GM23338 (cell line): Measurements from ENCODE around the gene DOCK10. TPM values are rescaled to one million over a fixed set of nuclear protein-coding genes. Genes with fewer than 3 reads are reported as not detected.

Experiments
- ATAC-seq: fragments of 200-7000 bp; cut with Tn5 transposase; 3 replicates; pipeline ENCODE4 v1.9.1; 2020
- DNase-seq: peaks from one replicate; pipeline ENCODE4 v3.0.0-alpha.2; 2015; ENCODE audit warnings: low spot score
- H2AFZ ChIP-seq: fragments of 200-600 bp; sonication (generic); 2 replicates; pipeline ENCODE4 v1.8.0; 2016; ENCODE audit warnings: antibody characterized with exemption, mild to moderate bottlenecking, moderate library complexity
- H3F3A ChIP-seq: fragments of 200-600 bp; sonication (generic); replicated peaks from 2 replicates; pipeline ENCODE4 v1.8.0; 2017; ENCODE audit warnings: antibody characterized with exemption, mixed run types, low read depth
- H3K27ac ChIP-seq: fragments of 200-600 bp; sonication (generic); 2 replicates; pipeline ENCODE4 v1.6.1; 2016; ENCODE audit warnings: low read depth
- H3K27me3 ChIP-seq: fragments of 200-600 bp; sonication (generic); 2 replicates; pipeline ENCODE4 v1.8.0; 2016; ENCODE audit warnings: mild to moderate bottlenecking, mixed run types, moderate library complexity; ENCODE audit not compliant: insufficient read depth
- H3K36me3 ChIP-seq: fragments of 200-600 bp; sonication (generic); 2 replicates; pipeline ENCODE4 v1.8.0; 2016; ENCODE audit warnings: mild to moderate bottlenecking; ENCODE audit not compliant: insufficient read depth
- H3K4me1 ChIP-seq: fragments of 200-600 bp; sonication (generic); 2 replicates; pipeline ENCODE4 v1.8.0; 2016; ENCODE audit warnings: mild to moderate bottlenecking, moderate library complexity; ENCODE audit not compliant: insufficient read depth
- H3K4me2 ChIP-seq: fragments of 200-600 bp; sonication (generic); 2 replicates; pipeline ENCODE4 v1.7.1; 2017; ENCODE audit warnings: mixed run types
- H3K4me3 ChIP-seq: fragments of 200-600 bp; sonication (generic); 2 replicates; pipeline ENCODE4 v1.6.1; 2016; ENCODE audit warnings: mixed run types
- H3K79me2 ChIP-seq: fragments of 200-600 bp; sonication (generic); replicated peaks from 2 replicates; pipeline ENCODE4 v1.8.0; 2017; ENCODE audit warnings: mild to moderate bottlenecking; ENCODE audit not compliant: insufficient read depth
- H3K9me2 ChIP-seq: fragments of 200-600 bp; sonication (generic); 2 replicates; pipeline ENCODE4 v1.8.0; 2017; ENCODE audit not compliant: insufficient read depth
- H4K20me1 ChIP-seq: fragments of 200-600 bp; sonication (generic); replicated peaks from 2 replicates; pipeline ENCODE4 v1.8.0; 2017; ENCODE audit warnings: mild to moderate bottlenecking; ENCODE audit not compliant: insufficient read depth
- H3K27ac Mint-ChIP-seq: 2 replicates; pipeline ENCODE4 v1.8.0; 2020; ENCODE audit warnings: inconsistent platforms, mild to moderate bottlenecking, moderate library complexity, mixed read lengths
- H3K27me3 Mint-ChIP-seq: 3 replicates; pipeline ENCODE4 v1.8.0; 2022; ENCODE audit warnings: low read depth, mild to moderate bottlenecking, moderate library complexity, mixed read lengths, inconsistent platforms; ENCODE audit not compliant: insufficient read depth, poor library complexity
- H3K36me3 Mint-ChIP-seq: 3 replicates; pipeline ENCODE4 v1.8.0; 2021; ENCODE audit warnings: low read depth, mild to moderate bottlenecking, inconsistent platforms, moderate library complexity, mixed read lengths
- H3K4me1 Mint-ChIP-seq: 3 replicates; pipeline ENCODE4 v1.8.0; 2020; ENCODE audit warnings: mild to moderate bottlenecking, inconsistent platforms, mixed read lengths
- H3K4me3 Mint-ChIP-seq: 3 replicates; pipeline ENCODE4 v1.8.0; 2021; ENCODE audit warnings: moderate library complexity, mild to moderate bottlenecking, inconsistent platforms, mixed read lengths
- H3K9me3 Mint-ChIP-seq: 3 replicates; pipeline ENCODE4 v1.8.0; 2020; ENCODE audit warnings: moderate library complexity, mild to moderate bottlenecking, inconsistent platforms, mixed read lengths
- JUNB ChIP-seq: IDR thresholded peaks from one replicate; pipeline ENCODE4 v1.6.1; 2016; ENCODE audit warnings: antibody characterized with exemption; ENCODE audit not compliant: unreplicated experiment
- NANOG ChIP-seq: IDR thresholded peaks from 2 replicates; pipeline ENCODE4 v1.6.1; 2016; ENCODE audit warnings: antibody characterized with exemption, borderline replicate concordance
- POLR2AphosphoS5 ChIP-seq: IDR thresholded peaks from 2 replicates; pipeline ENCODE4 v1.6.1; 2016; ENCODE audit warnings: antibody characterized with exemption, low read depth
- STAT1 ChIP-seq: IDR thresholded peaks from one replicate; pipeline ENCODE4 v1.6.1; 2016; ENCODE audit warnings: antibody characterized with exemption; ENCODE audit not compliant: unreplicated experiment
- ZNF114 ChIP-seq: fragments of 250-450 bp; sonication (Bioruptor Pico); IDR thresholded peaks from 2 replicates; pipeline ENCODE4 v1.5.0; 2020; ENCODE audit warnings: mild to moderate bottlenecking, moderate library complexity
- ZNF331 ChIP-seq: fragments of 250-450 bp; sonication (Bioruptor Pico); IDR thresholded peaks from 2 replicates; pipeline ENCODE4 v1.5.0; 2020; ENCODE audit warnings: low read depth, mild to moderate bottlenecking, moderate library complexity
- polyA plus RNA-seq: library from polyadenylated mRNA; unstranded; fragments of >200 nt; fragmentation: Nextera tagmentation; extraction: Ambion mirVana; gene quantifications from 2 replicates; pipeline ENCODE4 v1.2.1, GENCODE V29; 2016
- total RNA-seq: library from RNA; depleted of rRNA; stranded (reverse); fragments of >200 nt; shearing (Covaris generic); gene quantifications from 2 replicates; pipeline ENCODE4 v1.2.3, GENCODE V29; 2014
- TF ChIP-seq, protein P1 (sequence below): fragments of 250-450 bp; sonication (Bioruptor Pico); IDR thresholded peaks from 2 replicates; pipeline ENCODE4 v1.5.0; 2020; ENCODE audit warnings: mild to moderate bottlenecking, moderate library complexity

Gene DOCK10
- total and polyA plus RNA-seq, 2 experiments from 2014 or later: 1.0 to 1.7 TPM

DNA sequence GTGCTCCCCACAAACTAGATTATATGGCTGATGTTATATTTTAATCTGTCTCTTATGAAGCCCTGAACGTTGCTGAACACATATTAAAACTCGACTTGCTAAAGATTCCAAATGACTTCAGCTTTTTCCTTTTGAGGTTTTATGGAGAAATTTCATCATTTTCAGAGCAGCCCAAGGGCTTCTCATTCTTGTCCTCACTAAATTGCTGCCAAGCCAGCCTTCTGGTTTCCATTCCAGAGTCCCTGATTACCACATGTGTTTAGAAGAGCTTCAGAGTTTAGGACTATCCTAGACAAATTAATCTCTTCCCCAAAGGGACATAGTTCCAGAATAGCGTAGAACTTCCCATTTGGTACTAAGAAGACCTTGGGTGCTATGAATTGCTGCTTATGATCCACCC, 248.3 kb downstream of the DOCK10 start (continued):
- TF ChIP-seq NANOG: no peak
- no peak for TF ChIP-seq STAT1
- TF ChIP-seq POLR2AphosphoS5: no peak
- no peak for TF ChIP-seq JUNB

DNA sequence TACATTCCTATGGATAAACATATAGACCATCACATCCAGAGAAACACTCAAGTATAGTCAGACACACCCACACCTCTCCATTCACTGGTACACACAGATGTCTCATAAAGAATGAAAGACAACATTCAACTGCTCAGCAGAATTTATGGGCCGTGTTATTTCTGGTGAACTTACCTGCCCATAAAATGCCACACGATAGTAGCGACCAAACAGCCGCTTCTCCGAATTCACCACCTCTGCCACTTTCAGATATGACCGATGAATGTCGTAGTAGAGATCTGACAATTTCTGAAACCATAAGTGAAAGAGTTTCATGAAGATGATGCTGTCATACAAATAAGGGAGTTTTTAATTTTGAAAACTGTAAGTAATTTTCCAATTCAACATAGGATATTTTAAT, 255.4 kb downstream of the DOCK10 start:
- Histone ChIP-seq H3K4me3 (no peak overlapping the region), H3K4me1 (no peaks in the 10 kb centered on the region), H3K27ac (no peak overlapping the region), H3K36me3 (no peaks in the 10 kb centered on the region), H4K20me1 (no peaks in the 10 kb centered on the region), H2AFZ (no peak overlapping the region), H3K4me2 (no peak overlapping the region), H3K79me2 (no peaks in the 10 kb centered on the region), H3K27me3 (no peaks in the 10 kb centered on the region), H3F3A (no peaks in the 10 kb centered on the region), H3K9me2 (0 out of 2 replicates have a peak, but pooled peaks cover 3% of the 10 kb centered on the region)
- no peaks in the 10 kb centered on the region for H3K36me3 Mint-ChIP-seq
- no peak overlapping the region for H3K27ac Mint-ChIP-seq
- H3K4me3 Mint-ChIP-seq: no peak overlapping the region
- peaks cover 3% of the 10 kb centered on the region; the same call in 2 of the 3 replicates for H3K4me1 Mint-ChIP-seq
- ATAC-seq (no peak), DNase-seq (no peak)
- no peaks in the 10 kb centered on the region for H3K27me3 Mint-ChIP-seq
- TF ChIP-seq, protein P1, sequence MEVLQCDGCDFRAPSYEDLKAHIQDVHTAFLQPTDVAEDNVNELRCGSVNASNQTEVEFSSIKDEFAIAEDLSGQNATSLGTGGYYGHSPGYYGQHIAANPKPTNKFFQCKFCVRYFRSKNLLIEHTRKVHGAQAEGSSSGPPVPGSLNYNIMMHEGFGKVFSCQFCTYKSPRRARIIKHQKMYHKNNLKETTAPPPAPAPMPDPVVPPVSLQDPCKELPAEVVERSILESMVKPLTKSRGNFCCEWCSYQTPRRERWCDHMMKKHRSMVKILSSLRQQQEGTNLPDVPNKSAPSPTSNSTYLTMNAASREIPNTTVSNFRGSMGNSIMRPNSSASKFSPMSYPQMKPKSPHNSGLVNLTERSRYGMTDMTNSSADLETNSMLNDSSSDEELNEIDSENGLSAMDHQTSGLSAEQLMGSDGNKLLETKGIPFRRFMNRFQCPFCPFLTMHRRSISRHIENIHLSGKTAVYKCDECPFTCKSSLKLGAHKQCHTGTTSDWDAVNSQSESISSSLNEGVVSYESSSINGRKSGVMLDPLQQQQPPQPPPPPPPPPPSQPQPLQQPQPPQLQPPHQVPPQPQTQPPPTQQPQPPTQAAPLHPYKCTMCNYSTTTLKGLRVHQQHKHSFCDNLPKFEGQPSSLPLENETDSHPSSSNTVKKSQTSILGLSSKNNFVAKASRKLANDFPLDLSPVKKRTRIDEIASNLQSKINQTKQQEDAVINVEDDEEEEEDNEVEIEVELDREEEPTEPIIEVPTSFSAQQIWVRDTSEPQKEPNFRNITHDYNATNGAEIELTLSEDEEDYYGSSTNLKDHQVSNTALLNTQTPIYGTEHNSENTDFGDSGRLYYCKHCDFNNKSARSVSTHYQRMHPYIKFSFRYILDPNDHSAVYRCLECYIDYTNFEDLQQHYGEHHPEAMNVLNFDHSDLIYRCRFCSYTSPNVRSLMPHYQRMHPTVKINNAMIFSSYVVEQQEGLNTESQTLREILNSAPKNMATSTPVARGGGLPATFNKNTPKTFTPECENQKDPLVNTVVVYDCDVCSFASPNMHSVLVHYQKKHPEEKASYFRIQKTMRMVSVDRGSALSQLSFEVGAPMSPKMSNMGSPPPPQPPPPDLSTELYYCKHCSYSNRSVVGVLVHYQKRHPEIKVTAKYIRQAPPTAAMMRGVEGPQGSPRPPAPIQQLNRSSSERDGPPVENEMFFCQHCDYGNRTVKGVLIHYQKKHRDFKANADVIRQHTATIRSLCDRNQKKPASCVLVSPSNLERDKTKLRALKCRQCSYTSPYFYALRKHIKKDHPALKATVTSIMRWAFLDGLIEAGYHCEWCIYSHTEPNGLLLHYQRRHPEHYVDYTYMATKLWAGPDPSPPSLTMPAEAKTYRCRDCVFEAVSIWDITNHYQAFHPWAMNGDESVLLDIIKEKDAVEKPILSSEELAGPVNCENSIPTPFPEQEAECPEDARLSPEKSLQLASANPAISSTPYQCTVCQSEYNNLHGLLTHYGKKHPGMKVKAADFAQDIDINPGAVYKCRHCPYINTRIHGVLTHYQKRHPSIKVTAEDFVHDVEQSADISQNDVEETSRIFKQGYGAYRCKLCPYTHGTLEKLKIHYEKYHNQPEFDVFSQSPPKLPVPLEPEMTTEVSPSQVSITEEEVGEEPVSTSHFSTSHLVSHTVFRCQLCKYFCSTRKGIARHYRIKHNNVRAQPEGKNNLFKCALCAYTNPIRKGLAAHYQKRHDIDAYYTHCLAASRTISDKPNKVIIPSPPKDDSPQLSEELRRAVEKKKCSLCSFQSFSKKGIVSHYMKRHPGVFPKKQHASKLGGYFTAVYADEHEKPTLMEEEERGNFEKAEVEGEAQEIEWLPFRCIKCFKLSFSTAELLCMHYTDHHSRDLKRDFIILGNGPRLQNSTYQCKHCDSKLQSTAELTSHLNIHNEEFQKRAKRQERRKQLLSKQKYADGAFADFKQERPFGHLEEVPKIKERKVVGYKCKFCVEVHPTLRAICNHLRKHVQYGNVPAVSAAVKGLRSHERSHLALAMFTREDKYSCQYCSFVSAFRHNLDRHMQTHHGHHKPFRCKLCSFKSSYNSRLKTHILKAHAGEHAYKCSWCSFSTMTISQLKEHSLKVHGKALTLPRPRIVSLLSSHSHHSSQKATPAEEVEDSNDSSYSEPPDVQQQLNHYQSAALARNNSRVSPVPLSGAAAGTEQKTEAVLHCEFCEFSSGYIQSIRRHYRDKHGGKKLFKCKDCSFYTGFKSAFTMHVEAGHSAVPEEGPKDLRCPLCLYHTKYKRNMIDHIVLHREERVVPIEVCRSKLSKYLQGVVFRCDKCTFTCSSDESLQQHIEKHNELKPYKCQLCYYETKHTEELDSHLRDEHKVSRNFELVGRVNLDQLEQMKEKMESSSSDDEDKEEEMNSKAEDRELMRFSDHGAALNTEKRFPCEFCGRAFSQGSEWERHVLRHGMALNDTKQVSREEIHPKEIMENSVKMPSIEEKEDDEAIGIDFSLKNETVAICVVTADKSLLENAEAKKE (CRISPR knock-in tag): no peak
- TF ChIP-seq POLR2AphosphoS5: no peak
- H3K9me3 Mint-ChIP-seq: no peaks in the 10 kb centered on the region

DNA sequence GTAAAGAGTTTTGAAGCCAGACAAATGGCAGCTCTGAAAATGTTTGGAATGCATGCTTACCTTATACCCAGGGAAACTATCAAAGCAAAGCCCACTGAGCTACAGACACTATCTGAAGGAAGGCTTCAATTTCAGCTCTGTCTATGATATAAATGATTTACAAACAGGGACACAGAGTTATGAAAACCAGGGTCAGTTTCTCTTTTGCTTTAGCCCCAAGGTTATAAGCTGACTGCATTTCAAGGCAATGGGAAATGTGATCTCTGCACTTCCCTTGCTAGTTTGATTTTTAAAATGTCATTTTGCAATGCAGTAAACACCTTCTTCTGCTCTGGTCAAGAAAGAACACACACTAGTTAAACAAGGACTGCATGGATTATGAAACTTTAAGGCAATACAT, 260.9 kb downstream of the DOCK10 start:
- Mint-ChIP-seq H3K4me3 (no peak overlapping the region), H3K36me3 (no peaks in the 10 kb centered on the region), H3K27ac (no peak overlapping the region), H3K9me3 (no peaks in the 10 kb centered on the region), H3K4me1 (peaks cover 6% of the 10 kb centered on the region), H3K27me3 (no peaks in the 10 kb centered on the region)
- no peaks in the 10 kb centered on the region for H3K27me3 ChIP-seq
- H3K9me2 ChIP-seq: 0 out of 2 replicates have a peak, but pooled peaks cover 3% of the 10 kb centered on the region
- no peak overlapping the region for H2AFZ ChIP-seq
- ATAC-seq: no peak
- H3K4me2 ChIP-seq: no peak overlapping the region
- no peaks in the 10 kb centered on the region for H4K20me1 ChIP-seq
- no peak overlapping the region for H3K27ac ChIP-seq
- H3K4me1 ChIP-seq: peaks cover 7% of the 10 kb centered on the region; the same call in 1 of the 2 replicates
- no peaks in the 10 kb centered on the region for H3F3A ChIP-seq
- no peak overlapping the region for H3K4me3 ChIP-seq
- no peaks in the 10 kb centered on the region for H3K79me2 ChIP-seq
- DNase-seq: no peak
- no peaks in the 10 kb centered on the region for H3K36me3 ChIP-seq
- TF ChIP-seq JUNB (no peak), ZNF114 (CRISPR knock-in tag) (no peak), STAT1 (no peak), ZNF331 (no peak)
